K562 (cell line): ENCODE measurements around the gene AQP1. TPM values are rescaled to one million over a fixed set of nuclear protein-coding genes. Genes with fewer than 3 reads are reported as not detected.
A peak's percentile ranks its signal among the peaks of the same experiment; 100 is the strongest.

ENCODE experiments used
- ARID1B ChIP-seq: fragments of 450-650 bp; IDR thresholded peaks from 2 replicates; pipeline ENCODE4 v1.6.1; 2016; ENCODE audit warnings: antibody characterized with exemption, mild to moderate bottlenecking, inconsistent platforms
- BDP1 ChIP-seq: IDR thresholded peaks from 3 replicates; pipeline ENCODE4 v1.6.1; 2011; ENCODE audit not compliant: insufficient read length, insufficient read depth
- CBFA2T3 ChIP-seq: fragments of 450-650 bp; IDR thresholded peaks from 2 replicates; pipeline ENCODE4 v1.6.1; 2017
- CBX3 ChIP-seq, 2 experiments: IDR thresholded peaks; 1 replicate in 1 of 2; 2 replicates in 1 of 2; pipeline ENCODE4 v1.6.1; 2012; ENCODE audit warnings: inconsistent platforms in 2 of 2, low read length in 2 of 2, borderline replicate concordance in 1 of 2, control low read depth in 1 of 2
- CC2D1A ChIP-seq: fragments of 450-650 bp; IDR thresholded peaks from 2 replicates; pipeline ENCODE4 v1.6.1; 2017; ENCODE audit warnings: mild to moderate bottlenecking
- GATAD2B ChIP-seq: fragments of 450-650 bp; IDR thresholded peaks from 2 replicates; pipeline ENCODE4 v1.6.1; 2017; ENCODE audit warnings: mild to moderate bottlenecking, borderline replicate concordance
- JUND ChIP-seq, 2 experiments: IDR thresholded peaks; 2 replicates in 1 of 2; 3 replicates in 1 of 2; pipeline ENCODE4 v1.6.1; 2011; ENCODE audit warnings: borderline replicate concordance in 2 of 2, low read depth in 2 of 2, low read length in 2 of 2, improper control_type of control experiment in 1 of 2, missing biosample characterization in 1 of 2, missing genetic modification characterization in 1 of 2, missing genetic modification reagents in 1 of 2
- LEF1 ChIP-seq: fragments of 450-650 bp; IDR thresholded peaks from 2 replicates; pipeline ENCODE4 v1.6.1; 2016; ENCODE audit warnings: mild to moderate bottlenecking
- MBD2 ChIP-seq: sonication (generic); IDR thresholded peaks from 2 replicates; pipeline ENCODE4 v1.6.1; 2016; ENCODE audit warnings: low read depth, borderline replicate concordance
- MECOM ChIP-seq: fragments of 250-450 bp; sonication (Bioruptor Pico); IDR thresholded peaks from 2 replicates; pipeline ENCODE4 v1.8.0; 2022; ENCODE audit warnings: inconsistent platforms
- NEUROD1 ChIP-seq: fragments of 150-350 bp; IDR thresholded peaks from 2 replicates; pipeline ENCODE4 v1.6.1; 2014; ENCODE audit warnings: borderline replicate concordance, low read length, low read depth; ENCODE audit not compliant: partially characterized antibody
- PML ChIP-seq: IDR thresholded peaks from 2 replicates; pipeline ENCODE4 v1.6.1; 2012; ENCODE audit warnings: low read length, inconsistent platforms
- RB1 ChIP-seq: fragments of 450-650 bp; IDR thresholded peaks from 2 replicates; pipeline ENCODE4 v1.6.1; 2017; ENCODE audit warnings: low read depth, mild to moderate bottlenecking
- RCOR1 ChIP-seq, 2 experiments: IDR thresholded peaks; 2 replicates each; pipeline ENCODE4 v1.6.1; 2012; ENCODE audit warnings: low read depth in 2 of 2, low read length in 2 of 2, borderline replicate concordance in 1 of 2, improper control_type of control experiment in 1 of 2
- RUNX1 ChIP-seq: sonication (generic); IDR thresholded peaks from 2 replicates; pipeline ENCODE4 v1.6.1; 2016; ENCODE audit warnings: antibody characterized with exemption, low read depth
- SNRNP70 ChIP-seq: fragments of 200-400 bp; formaldehyde crosslinking; optimal IDR thresholded peaks from 2 replicates; pipeline ENCODE3; 2017; ENCODE audit warnings: low read depth, low read length
- SRSF1 ChIP-seq: fragments of 200-400 bp; formaldehyde crosslinking; IDR thresholded peaks from 2 replicates; pipeline ENCODE4 v1.6.1; 2017; ENCODE audit warnings: mild to moderate bottlenecking, low read depth, low read length, moderate library complexity
- STAT5A ChIP-seq: IDR thresholded peaks from 2 replicates; pipeline ENCODE4 v1.6.1; 2012; ENCODE audit warnings: low read length, inconsistent platforms, borderline replicate concordance
- TAF1 ChIP-seq: IDR thresholded peaks from 2 replicates; pipeline ENCODE4 v1.6.1; 2011; ENCODE audit warnings: mild to moderate bottlenecking, low read length, moderate library complexity; ENCODE audit not compliant: insufficient read depth, control insufficient read depth, severe bottlenecking; ENCODE audit errors: extremely low read depth
- TGIF2 ChIP-seq: sonication (generic); formaldehyde crosslinking; IDR thresholded peaks from 2 replicates; pipeline ENCODE4 v1.8.1; 2022; ENCODE audit warnings: mild to moderate bottlenecking, missing genetic modification reagents, moderate library complexity
- polyA plus RNA-seq, 8 experiments: library from polyadenylated mRNA; depleted of rRNA in 4 of 8; stranded (reverse) in 5 of 8; unstranded in 3 of 8; fragments of >200 nt; fragmentation: Nextera tagmentation in 2 of 8; fragmentation: Illumina TruSeq in 1 of 8; extraction: Ambion mirVana in 2 of 8; extraction: Trizol in 1 of 8; gene quantifications; 2 replicates each; pipeline versions ENCODE4 v1.2.1 to v1.2.3, GENCODE V29; 2011 to 2014; ENCODE audit warnings: inconsistent platforms in 1 of 8, missing spikeins in 1 of 8
- total RNA-seq, 7 experiments: library from RNA; depleted of rRNA in 6 of 7; stranded (reverse); fragments of >200 nt in 6 of 7; fragmentation: Illumina TruSeq in 2 of 7; extraction: Trizol in 2 of 7; gene quantifications; 2 replicates each; pipeline versions ENCODE4 v1.2.1 to v1.2.3, GENCODE V29; 2011 to 2021; ENCODE audit warnings: low replicate concordance in 1 of 7
- TF ChIP-seq, protein P1 (sequence below): fragments of 450-650 bp; IDR thresholded peaks from 2 replicates; pipeline ENCODE4 v1.7.1; 2018; ENCODE audit warnings: mild to moderate bottlenecking, low read depth; ENCODE audit not compliant: partially characterized antibody
- TF ChIP-seq, protein P2 (sequence below), 2 experiments: IDR thresholded peaks; 2 replicates each; pipeline ENCODE4 v1.6.1; 2011; ENCODE audit warnings: borderline replicate concordance in 1 of 2, control low read depth in 1 of 2, low read depth in 1 of 2, low read length in 1 of 2, mild to moderate bottlenecking in 1 of 2, mixed read lengths in 1 of 2, moderate library complexity in 1 of 2; ENCODE audit not compliant: insufficient read depth in 1 of 2, insufficient read length in 1 of 2, poor library complexity in 1 of 2, severe bottlenecking in 1 of 2; ENCODE audit errors: extremely low read depth in 1 of 2

The AQP1 gene
- total and polyA plus RNA-seq, 9 of the 15 experiments (the other 6 are each of a cell fraction or from before 2014, with no cell fraction given): 0.18 to 12.6 (median 4.1) TPM

DNA sequence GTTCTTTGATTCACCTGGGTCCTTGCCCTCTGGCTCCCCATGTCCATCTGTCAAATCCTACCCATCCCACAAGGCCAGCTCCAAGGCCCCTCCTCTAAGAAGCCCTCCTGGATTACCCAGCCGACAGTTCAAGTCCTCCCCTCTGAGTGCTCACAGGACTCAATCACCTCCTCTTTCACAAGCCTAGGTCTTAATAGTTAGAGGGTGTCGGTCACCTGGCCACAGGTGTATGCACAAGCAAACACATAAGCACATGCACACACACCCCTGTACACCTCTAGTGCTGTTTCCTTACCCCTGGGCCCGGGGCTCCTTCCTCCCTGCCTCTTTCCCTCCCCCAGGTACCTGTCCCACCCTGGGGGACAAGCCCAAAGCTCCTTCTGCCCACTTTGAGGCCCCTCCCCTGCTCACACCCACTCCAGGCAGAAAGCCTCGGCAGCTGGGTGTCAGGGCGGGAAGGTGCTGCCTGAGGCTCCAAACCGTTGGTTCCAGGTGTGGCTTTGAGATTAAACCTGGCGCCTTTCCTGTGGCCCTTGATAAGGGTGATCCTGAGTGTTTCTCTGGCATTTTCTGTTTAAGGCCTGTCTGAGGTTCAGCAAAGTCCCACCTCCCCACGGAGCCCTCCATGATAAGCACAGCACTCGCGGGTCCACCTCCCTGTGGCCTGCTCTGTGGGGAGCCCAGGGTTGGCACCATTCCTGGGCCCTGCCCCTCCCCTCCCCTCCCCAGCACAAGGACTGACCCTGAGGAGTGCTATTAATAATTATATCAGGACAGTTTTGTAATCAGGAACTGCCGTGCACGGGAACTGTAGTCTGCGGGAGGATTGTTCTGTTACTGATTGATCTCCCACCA lies 14.6 kb upstream of the AQP1 start (continued):
- TF ChIP-seq, protein P1, sequence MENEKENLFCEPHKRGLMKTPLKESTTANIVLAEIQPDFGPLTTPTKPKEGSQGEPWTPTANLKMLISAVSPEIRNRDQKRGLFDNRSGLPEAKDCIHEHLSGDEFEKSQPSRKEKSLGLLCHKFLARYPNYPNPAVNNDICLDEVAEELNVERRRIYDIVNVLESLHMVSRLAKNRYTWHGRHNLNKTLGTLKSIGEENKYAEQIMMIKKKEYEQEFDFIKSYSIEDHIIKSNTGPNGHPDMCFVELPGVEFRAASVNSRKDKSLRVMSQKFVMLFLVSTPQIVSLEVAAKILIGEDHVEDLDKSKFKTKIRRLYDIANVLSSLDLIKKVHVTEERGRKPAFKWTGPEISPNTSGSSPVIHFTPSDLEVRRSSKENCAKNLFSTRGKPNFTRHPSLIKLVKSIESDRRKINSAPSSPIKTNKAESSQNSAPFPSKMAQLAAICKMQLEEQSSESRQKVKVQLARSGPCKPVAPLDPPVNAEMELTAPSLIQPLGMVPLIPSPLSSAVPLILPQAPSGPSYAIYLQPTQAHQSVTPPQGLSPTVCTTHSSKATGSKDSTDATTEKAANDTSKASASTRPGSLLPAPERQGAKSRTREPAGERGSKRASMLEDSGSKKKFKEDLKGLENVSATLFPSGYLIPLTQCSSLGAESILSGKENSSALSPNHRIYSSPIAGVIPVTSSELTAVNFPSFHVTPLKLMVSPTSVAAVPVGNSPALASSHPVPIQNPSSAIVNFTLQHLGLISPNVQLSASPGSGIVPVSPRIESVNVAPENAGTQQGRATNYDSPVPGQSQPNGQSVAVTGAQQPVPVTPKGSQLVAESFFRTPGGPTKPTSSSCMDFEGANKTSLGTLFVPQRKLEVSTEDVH: no peak
- peak; percentile 43; the same call in 1 of the 2 replicates for TF ChIP-seq GATAD2B
- TF ChIP-seq PML: peak; percentile 93
- peak; percentile 22; the same call in 1 of the 2 replicates for TF ChIP-seq JUND (IDR thresholded peaks at IDR 0.05; ENCODE audit: borderline replicate concordance, low read depth, low read length)
- no peak; the same call in 2 of the 3 replicates for TF ChIP-seq JUND (tag; IDR thresholded peaks at IDR 0.05; ENCODE audit: borderline replicate concordance, low read depth, low read length)
- TF ChIP-seq CBX3 (IDR thresholded peaks at IDR 0.05; ENCODE audit: borderline replicate concordance in 1 of 2, low read length in 2 of 2): no peak
- TF ChIP-seq, protein P2, sequence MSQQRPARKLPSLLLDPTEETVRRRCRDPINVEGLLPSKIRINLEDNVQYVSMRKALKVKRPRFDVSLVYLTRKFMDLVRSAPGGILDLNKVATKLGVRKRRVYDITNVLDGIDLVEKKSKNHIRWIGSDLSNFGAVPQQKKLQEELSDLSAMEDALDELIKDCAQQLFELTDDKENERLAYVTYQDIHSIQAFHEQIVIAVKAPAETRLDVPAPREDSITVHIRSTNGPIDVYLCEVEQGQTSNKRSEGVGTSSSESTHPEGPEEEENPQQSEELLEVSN (IDR thresholded peaks at IDR 0.05; ENCODE audit: borderline replicate concordance in 1 of 2, extremely low read depth in 1 of 2, insufficient read depth in 1 of 2, insufficient read length in 1 of 2, low read depth in 1 of 2, low read length in 1 of 2, poor library complexity in 1 of 2, severe bottlenecking in 1 of 2): peak; percentile 62 to 87
- no peak for TF ChIP-seq BDP1
- peak; percentile 81; the same call in 1 of the 2 replicates for TF ChIP-seq CC2D1A
- no peak for TF ChIP-seq NEUROD1
- peak; percentile 95 for TF ChIP-seq ARID1B
- peak in 1 of 2 experiments; percentile 58; a peak in 3 of 4 replicates for TF ChIP-seq RCOR1 (IDR thresholded peaks at IDR 0.05; ENCODE audit: borderline replicate concordance in 1 of 2, low read depth in 2 of 2, low read length in 2 of 2)
- TF ChIP-seq SNRNP70: no peak
- TF ChIP-seq SRSF1: no peak
- peak; percentile 27; the same call in 1 of the 2 replicates for TF ChIP-seq LEF1
- TF ChIP-seq TAF1: peak; percentile 39
- TF ChIP-seq CBFA2T3: peak; percentile 96
- TF ChIP-seq MBD2: peak; percentile 45; the same call in 1 of the 2 replicates
- no peak for TF ChIP-seq MECOM (CRISPR knock-in tag)
- TF ChIP-seq RB1: peak; percentile 59; the same call in 1 of the 2 replicates
- peak; percentile 90 for TF ChIP-seq STAT5A
- no peak for TF ChIP-seq TGIF2 (CRISPR knock-in tag)
- peak; percentile 81 for TF ChIP-seq RUNX1
